ENCODE results near the gene ZNF189.

Gene ZNF189

DNA sequence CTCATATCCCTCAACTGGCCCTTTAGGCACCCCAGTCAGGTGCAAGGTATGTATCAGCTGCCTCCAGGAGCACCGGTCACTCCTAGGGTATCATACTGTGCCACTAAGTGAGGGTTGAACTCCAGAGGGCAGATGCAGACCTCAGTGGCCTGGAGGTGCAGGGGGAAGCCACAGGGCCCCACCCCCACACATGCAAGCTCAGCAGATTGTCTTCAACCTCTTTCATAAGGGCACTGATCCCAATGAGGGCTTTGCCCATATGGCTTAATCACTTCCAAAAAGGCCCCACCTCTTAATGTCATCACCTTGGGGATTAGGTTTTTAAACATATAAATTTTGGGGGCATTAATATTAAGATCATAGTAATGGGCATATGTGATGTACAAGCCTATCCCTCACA is 42.0 kb upstream of the ZNF189 start:
- no peaks in the 10 kb centered on the region for H3K4me1 ChIP-seq (ENCODE audit: control insufficient read depth, low read length)

DNA sequence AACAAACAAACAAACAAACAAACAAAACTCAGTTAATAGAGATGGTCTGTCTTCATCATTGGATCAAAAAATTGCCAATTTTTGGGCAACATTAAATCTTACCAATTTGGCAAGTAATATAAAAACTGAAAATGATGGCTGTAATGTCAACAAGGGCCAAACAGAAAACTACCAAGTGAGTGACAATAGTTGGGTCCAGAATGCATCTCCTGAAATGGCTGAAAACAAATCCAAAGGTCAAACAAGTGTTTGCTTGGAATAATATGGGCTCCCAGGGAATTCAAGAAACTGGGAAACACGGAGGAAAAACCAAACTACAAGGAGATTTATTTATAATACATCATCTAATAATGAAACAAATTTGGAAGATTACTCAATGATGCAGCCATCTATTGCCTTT is 39.0 kb upstream of the ZNF189 start:
- Histone ChIP-seq H3K9me2 (replicated peaks; ENCODE audit: control insufficient read depth, low read length) (no peaks in the 10 kb centered on the region), H3K27ac (ENCODE audit: low read depth, low read length) (no peak overlapping the region), H3K4me2 (ENCODE audit: low read length) (no peak overlapping the region), H3K27me3 (ENCODE audit: control insufficient read depth, low read length) (no peaks in the 10 kb centered on the region), H3K4me3 (ENCODE audit: low read length) (no peak overlapping the region), H3K36me3 (ENCODE audit: control insufficient read depth, low read length) (no peaks in the 10 kb centered on the region), H3F3A (ENCODE audit: control insufficient read depth, insufficient read depth) (no peaks in the 10 kb centered on the region), H3K9me3 (ENCODE audit: control insufficient read depth, insufficient read depth, low read length) (no peaks in the 10 kb centered on the region), H3K79me2 (ENCODE audit: control insufficient read depth, low read length) (no peaks in the 10 kb centered on the region), H3K4me1 (ENCODE audit: control insufficient read depth, low read length) (no peaks in the 10 kb centered on the region), H4K20me1 (ENCODE audit: control insufficient read depth, insufficient read depth, low read depth, low read length) (no peaks in the 10 kb centered on the region)
- no peak for TF ChIP-seq EZH2phosphoT487 (IDR thresholded peaks at IDR 0.05; ENCODE audit: borderline replicate concordance, low read length)
- TF ChIP-seq, protein P1, sequence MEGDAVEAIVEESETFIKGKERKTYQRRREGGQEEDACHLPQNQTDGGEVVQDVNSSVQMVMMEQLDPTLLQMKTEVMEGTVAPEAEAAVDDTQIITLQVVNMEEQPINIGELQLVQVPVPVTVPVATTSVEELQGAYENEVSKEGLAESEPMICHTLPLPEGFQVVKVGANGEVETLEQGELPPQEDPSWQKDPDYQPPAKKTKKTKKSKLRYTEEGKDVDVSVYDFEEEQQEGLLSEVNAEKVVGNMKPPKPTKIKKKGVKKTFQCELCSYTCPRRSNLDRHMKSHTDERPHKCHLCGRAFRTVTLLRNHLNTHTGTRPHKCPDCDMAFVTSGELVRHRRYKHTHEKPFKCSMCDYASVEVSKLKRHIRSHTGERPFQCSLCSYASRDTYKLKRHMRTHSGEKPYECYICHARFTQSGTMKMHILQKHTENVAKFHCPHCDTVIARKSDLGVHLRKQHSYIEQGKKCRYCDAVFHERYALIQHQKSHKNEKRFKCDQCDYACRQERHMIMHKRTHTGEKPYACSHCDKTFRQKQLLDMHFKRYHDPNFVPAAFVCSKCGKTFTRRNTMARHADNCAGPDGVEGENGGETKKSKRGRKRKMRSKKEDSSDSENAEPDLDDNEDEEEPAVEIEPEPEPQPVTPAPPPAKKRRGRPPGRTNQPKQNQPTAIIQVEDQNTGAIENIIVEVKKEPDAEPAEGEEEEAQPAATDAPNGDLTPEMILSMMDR (IDR thresholded peaks at IDR 0.05; ENCODE audit: low read depth, low read length, poor library complexity, severe bottlenecking) = no peak

More for the DNA sequence above, 42.0 kb upstream of the ZNF189 start:
- Histone ChIP-seq H4K20me1 (ENCODE audit: control insufficient read depth, insufficient read depth, low read depth, low read length) (no peaks in the 10 kb centered on the region), H3K27me3 (ENCODE audit: control insufficient read depth, low read length) (no peaks in the 10 kb centered on the region), H3K9me2 (replicated peaks; ENCODE audit: control insufficient read depth, low read length) (no peaks in the 10 kb centered on the region), H3K36me3 (ENCODE audit: control insufficient read depth, low read length) (no peaks in the 10 kb centered on the region), H3K9me3 (ENCODE audit: control insufficient read depth, insufficient read depth, low read length) (no peaks in the 10 kb centered on the region), H3F3A (ENCODE audit: control insufficient read depth, insufficient read depth) (no peaks in the 10 kb centered on the region), H3K27ac (ENCODE audit: low read depth, low read length) (no peak overlapping the region), H3K4me2 (ENCODE audit: low read length) (no peak overlapping the region), H3K79me2 (ENCODE audit: control insufficient read depth, low read length) (no peaks in the 10 kb centered on the region), H3K4me3 (ENCODE audit: low read length) (no peak overlapping the region)
- TF ChIP-seq, protein P1 (IDR thresholded peaks at IDR 0.05; ENCODE audit: low read depth, low read length, poor library complexity, severe bottlenecking) = no peak
- TF ChIP-seq EZH2phosphoT487 (IDR thresholded peaks at IDR 0.05; ENCODE audit: borderline replicate concordance, low read length) = no peak

DNA sequence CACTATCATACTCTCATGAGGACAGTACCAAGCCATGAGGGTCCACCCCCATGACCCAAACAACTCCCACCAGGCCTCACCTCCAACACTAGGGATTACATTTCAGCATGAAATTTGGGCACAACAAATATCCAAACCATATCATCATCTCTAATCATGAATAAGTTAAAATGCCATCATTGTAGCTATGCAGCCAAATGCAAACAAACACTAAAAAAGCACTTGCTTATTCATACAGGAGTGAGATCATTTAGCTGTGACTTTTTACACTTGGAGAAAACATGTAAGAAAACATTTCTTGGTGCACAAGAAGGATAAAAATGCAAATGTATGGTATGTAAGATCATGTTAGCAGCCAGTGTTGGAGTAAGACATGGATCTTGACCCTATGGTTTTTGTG is 38.0 kb upstream of the ZNF189 start:
- no peak overlapping the region for H3K4me2 ChIP-seq (ENCODE audit: low read length)
- H3K79me2 ChIP-seq (ENCODE audit: control insufficient read depth, low read length) = no peaks in the 10 kb centered on the region
- no peaks in the 10 kb centered on the region for H3F3A ChIP-seq (ENCODE audit: control insufficient read depth, insufficient read depth)
- no peaks in the 10 kb centered on the region for H3K27me3 ChIP-seq (ENCODE audit: control insufficient read depth, low read length)
- no peaks in the 10 kb centered on the region for H3K36me3 ChIP-seq (ENCODE audit: control insufficient read depth, low read length)
- H3K9me3 ChIP-seq (ENCODE audit: control insufficient read depth, insufficient read depth, low read length) = no peaks in the 10 kb centered on the region
- H3K9me2 ChIP-seq (replicated peaks; ENCODE audit: control insufficient read depth, low read length) = no peaks in the 10 kb centered on the region
- no peaks in the 10 kb centered on the region for H4K20me1 ChIP-seq (ENCODE audit: control insufficient read depth, insufficient read depth, low read depth, low read length)
- no peak overlapping the region for H3K4me3 ChIP-seq (ENCODE audit: low read length)
- TF ChIP-seq EZH2phosphoT487 (IDR thresholded peaks at IDR 0.05; ENCODE audit: borderline replicate concordance, low read length) = no peak
- TF ChIP-seq, protein P1 (IDR thresholded peaks at IDR 0.05; ENCODE audit: low read depth, low read length, poor library complexity, severe bottlenecking) = no peak
- no peaks in the 10 kb centered on the region for H3K4me1 ChIP-seq (ENCODE audit: control insufficient read depth, low read length)
- H3K27ac ChIP-seq (ENCODE audit: low read depth, low read length) = no peak overlapping the region

DNA sequence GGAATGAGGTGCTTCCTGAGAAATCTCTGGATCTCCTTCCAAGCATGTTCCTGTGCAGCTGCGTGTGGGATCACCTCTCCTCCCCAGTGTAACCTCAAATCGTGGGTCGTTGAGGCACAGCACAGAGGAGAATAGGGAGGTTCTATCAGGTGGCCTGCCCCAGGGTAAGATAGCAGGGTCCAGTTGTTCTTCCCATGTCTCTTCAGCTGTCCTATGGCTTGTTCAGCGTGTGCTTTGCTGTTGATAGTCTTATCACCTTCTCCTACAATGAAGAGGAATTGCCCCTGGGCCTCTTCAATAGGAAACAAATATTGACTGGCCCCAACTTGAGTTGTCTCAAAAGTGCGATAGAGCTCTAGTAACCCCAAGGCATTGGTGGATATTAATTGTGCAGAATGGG is 36.2 kb upstream of the ZNF189 start:
- Histone ChIP-seq H3K27ac (ENCODE audit: low read depth, low read length) (no peak overlapping the region), H3K4me3 (ENCODE audit: low read length) (no peak overlapping the region), H3K4me2 (ENCODE audit: low read length) (no peak overlapping the region), H3K4me1 (ENCODE audit: control insufficient read depth, low read length) (no peaks in the 10 kb centered on the region), H3K9me3 (ENCODE audit: control insufficient read depth, insufficient read depth, low read length) (no peaks in the 10 kb centered on the region), H4K20me1 (ENCODE audit: control insufficient read depth, insufficient read depth, low read depth, low read length) (no peaks in the 10 kb centered on the region), H3K36me3 (ENCODE audit: control insufficient read depth, low read length) (no peaks in the 10 kb centered on the region), H3K27me3 (ENCODE audit: control insufficient read depth, low read length) (no peaks in the 10 kb centered on the region), H3K9me2 (replicated peaks; ENCODE audit: control insufficient read depth, low read length) (no peaks in the 10 kb centered on the region), H3K79me2 (ENCODE audit: control insufficient read depth, low read length) (no peaks in the 10 kb centered on the region), H3F3A (ENCODE audit: control insufficient read depth, insufficient read depth) (no peaks in the 10 kb centered on the region)
- TF ChIP-seq EZH2phosphoT487 (IDR thresholded peaks at IDR 0.05; ENCODE audit: borderline replicate concordance, low read length) = no peak
- TF ChIP-seq, protein P1 (IDR thresholded peaks at IDR 0.05; ENCODE audit: low read depth, low read length, poor library complexity, severe bottlenecking) = no peak

All from DOHH2 (cell line).